Naive thymus-derived CD8-positive, alpha-beta T cell (primary cell): ENCODE measurements around the gene CLTCL1. TPM values are rescaled to one million over a fixed set of nuclear protein-coding genes. Genes with fewer than 3 reads are reported as not detected.
"Not testable (repeated sequence)": the region's sequence is repeated elsewhere in the genome, so short reads cannot be mapped to it uniquely, and the experiment has no call there.

Source experiments
- ATAC-seq, 2 donors: fragments of 150-1000 bp; cut with Tn5 transposase in 1 of 2; sonication (Bioruptor Pico), chemical (Tn5 transposase) in 1 of 2; 1 replicate in 1 of 2; 2 replicates in 1 of 2; pipeline ENCODE4 v1.10.0; 2021; ENCODE audit warnings: mild to moderate bottlenecking in 2 of 2, moderate library complexity in 2 of 2
- POLR2A ChIA-PET: fragments of 350-600 bp; sonication (Branson Sonifier 250); formaldehyde crosslinking; loops from one replicate; lab custom pipeline; 2021; ENCODE audit warnings: antibody characterized with exemption; lab: Charles Lee
- DNase-seq, 10 donors: peaks; one replicate each; pipeline versions ENCODE4 v3.0.0 to v3.0.0-alpha.2; 2020 to 2022
- H3K27ac Mint-ChIP-seq, 10 donors: one replicate each; pipeline ENCODE4 v1.8.0; 2020 to 2022; ENCODE audit warnings: mild to moderate bottlenecking in 10 of 10, mixed read lengths in 10 of 10, moderate library complexity in 4 of 10, inconsistent platforms in 1 of 10
- H3K27me3 Mint-ChIP-seq, 5 donors: one replicate each; pipeline ENCODE4 v1.8.0; 2021 to 2022; ENCODE audit warnings: mixed read lengths in 5 of 5
- H3K36me3 Mint-ChIP-seq, 3 donors: one replicate each; pipeline ENCODE4 v1.8.0; 2020 to 2022; ENCODE audit warnings: mixed read lengths in 3 of 3, mild to moderate bottlenecking in 2 of 3, inconsistent platforms in 1 of 3
- H3K4me1 Mint-ChIP-seq, 4 donors: one replicate each; pipeline ENCODE4 v1.8.0; 2021 to 2022; ENCODE audit warnings: mixed read lengths in 4 of 4
- H3K4me3 Mint-ChIP-seq, 10 donors: one replicate each; pipeline ENCODE4 v1.8.0; 2020 to 2022; ENCODE audit warnings: mild to moderate bottlenecking in 10 of 10, mixed read lengths in 10 of 10, moderate library complexity in 6 of 10, inconsistent platforms in 1 of 10
- H3K9me3 Mint-ChIP-seq, 9 donors: one replicate each; pipeline ENCODE4 v1.8.0; 2020 to 2022; ENCODE audit warnings: mixed read lengths in 9 of 9, mild to moderate bottlenecking in 3 of 9, inconsistent platforms in 1 of 9, moderate library complexity in 1 of 9
- polyA plus RNA-seq, 3 donors: library from polyadenylated mRNA; unstranded; fragments of 300-500 nt; fragmentation: Illumina TruSeq; gene quantifications; one replicate each; pipeline ENCODE4 v1.2.3, GENCODE V29; 2021
- total RNA-seq, 8 experiments: library from RNA in 2 of 8; stranded (reverse) in 2 of 8; gene quantifications; one replicate each; pipeline ENCODE4 v1.2.3 and lab custom pipeline; 2021 to 2026

CLTCL1 gene
- total and polyA plus RNA-seq, 5 experiments from 2014 or later = 0.07 to 2.3 (median 0.61) TPM

DNA sequence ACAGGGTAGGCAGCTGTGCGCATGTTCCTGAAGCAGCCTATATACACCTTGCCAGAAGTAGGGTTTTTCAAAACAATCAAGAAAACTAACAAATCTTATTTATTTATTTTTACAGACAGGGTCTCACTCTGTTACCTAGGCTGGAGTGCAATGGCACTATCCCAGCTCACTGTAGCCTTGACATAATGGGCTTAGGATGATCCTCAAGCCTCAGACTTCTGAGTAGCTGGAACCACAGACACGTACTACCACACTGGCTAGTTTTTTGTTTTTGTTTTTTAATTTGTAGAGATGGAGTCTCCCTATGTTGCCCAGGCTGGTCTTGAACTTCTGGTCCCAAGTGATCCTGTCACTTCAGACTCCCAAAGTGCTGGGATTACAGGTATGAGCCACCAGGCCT, 25.7 kb downstream of the CLTCL1 start:
- H3K9me3 Mint-ChIP-seq = peaks cover 0 to 27% (median 14%) of the 10 kb centered on the region in 9 donors
- peaks cover 0 to 5% (median 0%) of the 10 kb centered on the region in 5 donors for H3K27me3 Mint-ChIP-seq
- peaks cover under 1 to 2% (median 1%) of the 10 kb centered on the region in 4 donors for H3K4me1 Mint-ChIP-seq
- peaks cover 2 to 18% (median 15%) of the 10 kb centered on the region in 3 donors for H3K36me3 Mint-ChIP-seq
- DNase-seq (no peak), ATAC-seq (no peak)
- POLR2A ChIA-PET = no interaction called here
- H3K4me3 Mint-ChIP-seq = no peak overlapping the region
- peak overlapping the region in 1 of 10 donors; percentile 3 for H3K27ac Mint-ChIP-seq

DNA sequence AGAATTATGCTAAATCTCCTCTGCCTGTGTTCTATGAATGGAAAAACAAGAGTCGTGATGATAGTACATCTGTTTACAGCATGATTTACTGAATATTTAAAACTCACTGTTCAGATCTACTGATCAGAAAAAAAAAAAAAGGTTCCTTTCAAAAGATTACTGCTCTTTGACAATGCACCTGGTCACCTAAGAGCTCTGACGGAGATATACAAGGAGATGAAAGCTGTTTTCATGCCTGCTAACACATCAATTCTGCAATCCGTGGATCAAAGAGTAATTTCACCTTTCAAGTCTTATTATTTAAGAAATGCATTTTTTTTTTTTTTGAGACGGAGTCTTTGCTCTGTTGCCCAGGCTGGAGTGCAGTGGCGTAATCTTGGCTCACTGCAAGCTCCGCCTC, 30.7 kb downstream of the CLTCL1 start:
- peak in 2 of 10 donors; percentile 18 to 45 for DNase-seq
- Mint-ChIP-seq H3K4me1 (peaks cover 7 to 17% (median 16%) of the 10 kb centered on the region in 4 donors), H3K27ac (peak overlapping the region in 2 of 10 donors; percentile 6 to 55), H3K9me3 (peaks cover 0 to 7% (median 1%) of the 10 kb centered on the region in 9 donors), H3K4me3 (peak overlapping the region in 6 of 10 donors; percentile 20 to 76 (median 52)), H3K36me3 (peaks cover 0 to 12% (median 7%) of the 10 kb centered on the region in 3 donors), H3K27me3 (no peaks in the 10 kb centered on the region)
- POLR2A ChIA-PET = no interaction called here
- peak in 1 of 2 donors; percentile 73 for ATAC-seq

DNA sequence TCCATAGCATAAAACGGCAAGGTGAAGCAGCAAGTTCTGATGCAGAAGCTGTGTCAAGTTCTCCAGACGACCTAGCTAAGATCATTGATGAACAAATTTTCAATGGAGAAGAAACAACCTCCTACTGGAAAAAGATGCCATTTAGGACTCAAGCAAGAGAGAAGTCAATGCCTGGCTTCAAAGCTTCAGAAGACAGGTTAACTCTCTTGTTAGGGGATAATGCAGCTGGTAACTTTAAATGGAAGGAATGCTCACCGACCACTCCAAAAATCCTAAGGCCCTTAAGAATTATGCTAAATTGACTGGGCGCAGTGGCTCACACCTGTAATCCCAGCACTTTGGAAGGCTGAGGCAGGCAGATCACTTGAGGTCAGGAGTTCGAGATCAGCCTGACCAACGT, 31.3 kb downstream of the CLTCL1 start:
- DNase-seq = no peak
- no peaks in the 10 kb centered on the region for H3K27me3 Mint-ChIP-seq
- H3K4me1 Mint-ChIP-seq = peaks cover 7 to 17% (median 16%) of the 10 kb centered on the region in 4 donors
- peak overlapping the region in 8 of 10 donors; percentile 63 to 76 (median 74) for H3K4me3 Mint-ChIP-seq
- H3K27ac Mint-ChIP-seq = peak overlapping the region in 6 of 10 donors; percentile 67 to 89 (median 76)
- peaks cover 0 to 2% (median 0%) of the 10 kb centered on the region in 9 donors for H3K9me3 Mint-ChIP-seq
- POLR2A ChIA-PET = no interaction called here
- peaks cover 0 to 11% (median 8%) of the 10 kb centered on the region in 3 donors for H3K36me3 Mint-ChIP-seq
- ATAC-seq = no peak

DNA sequence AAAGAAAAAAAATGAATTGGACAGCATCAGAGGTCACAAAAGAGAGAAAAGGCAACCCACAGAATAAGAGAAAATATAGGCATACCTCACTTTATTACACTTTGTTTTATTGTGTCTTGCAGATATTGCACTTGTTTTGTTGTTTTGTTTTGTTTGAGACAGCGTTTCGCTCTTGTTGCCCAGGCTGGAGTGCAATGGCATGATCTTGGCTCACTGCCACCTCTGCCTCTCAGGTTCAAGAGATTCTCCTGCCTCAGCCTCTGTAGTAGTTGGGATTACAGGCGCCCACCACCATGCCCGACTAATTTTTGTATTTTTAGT, 32.6 kb downstream of the CLTCL1 start:
- ATAC-seq, H3K4me3 Mint-ChIP-seq, DNase-seq, H3K9me3 Mint-ChIP-seq, POLR2A ChIA-PET, H3K27me3 Mint-ChIP-seq: not testable (repeated sequence)
- peaks cover 0 to 11% (median 10%) of the 10 kb centered on the region in 3 donors for H3K36me3 Mint-ChIP-seq
- H3K4me1 Mint-ChIP-seq = peaks cover 7 to 17% (median 16%) of the 10 kb centered on the region in 4 donors
- H3K27ac Mint-ChIP-seq = peak overlapping the region in 3 of 10 donors; percentile 3 to 62 (median 60)

DNA sequence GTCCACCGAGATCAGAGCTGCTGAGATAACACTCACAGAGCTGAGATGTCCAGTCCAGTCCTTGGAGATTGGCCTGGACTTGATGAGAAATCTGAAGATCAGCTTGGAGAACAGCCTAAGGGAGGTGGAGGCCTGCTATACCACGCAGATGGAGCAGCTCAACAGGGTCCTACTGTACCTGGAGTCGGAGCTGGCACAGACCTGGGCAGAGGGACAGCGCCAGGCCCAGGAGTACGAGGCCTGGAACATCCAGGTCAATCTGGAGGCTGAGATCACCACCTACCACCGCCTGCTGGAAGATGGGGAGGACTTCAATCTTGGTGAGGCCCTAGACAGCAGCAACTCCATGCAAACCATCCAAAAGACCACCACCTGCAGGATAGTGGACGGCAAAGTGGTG, 33.1 kb downstream of the CLTCL1 start:
- Mint-ChIP-seq H3K27ac (no peak overlapping the region), H3K4me1 (peaks cover 7 to 17% (median 16%) of the 10 kb centered on the region in 4 donors), H3K9me3 (peaks cover 0 to 4% (median 0%) of the 10 kb centered on the region in 9 donors), H3K4me3 (no peak overlapping the region), H3K36me3 (peaks cover 0 to 11% (median 10%) of the 10 kb centered on the region in 3 donors), H3K27me3 (peaks cover 0 to 2% (median 0%) of the 10 kb centered on the region in 5 donors)
- DNase-seq = no peak
- POLR2A ChIA-PET = no interaction called here
- no peak for ATAC-seq

DNA sequence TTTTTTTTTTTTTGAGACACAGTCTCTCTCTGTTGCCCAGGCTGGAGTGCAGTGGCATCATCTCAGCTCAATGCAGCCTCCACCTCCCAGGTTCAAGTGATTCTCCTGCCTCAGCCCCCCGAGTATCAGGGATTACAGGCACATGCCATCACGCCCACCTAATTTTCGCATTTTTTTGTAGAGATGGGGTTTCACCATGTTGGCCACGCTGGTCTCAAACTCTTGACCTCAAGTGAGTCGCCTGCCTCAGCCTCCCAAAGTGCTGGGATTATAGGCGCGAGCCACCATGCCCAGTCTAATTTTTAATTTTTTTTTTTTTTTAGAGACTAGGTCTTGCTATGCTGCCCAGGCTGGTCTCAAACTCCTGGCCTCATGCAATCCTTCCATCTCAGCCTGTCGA, 35.2 kb downstream of the CLTCL1 start:
- H3K27ac Mint-ChIP-seq = peak overlapping the region in 1 of 10 donors; percentile 61
- peaks cover 7 to 17% (median 16%) of the 10 kb centered on the region in 4 donors for H3K4me1 Mint-ChIP-seq
- H3K4me3 Mint-ChIP-seq, DNase-seq, H3K9me3 Mint-ChIP-seq, ATAC-seq: not testable (repeated sequence)
- H3K27me3 Mint-ChIP-seq = peaks cover 2 to 14% (median 4%) of the 10 kb centered on the region in 5 donors
- peaks cover 0 to 11% (median 10%) of the 10 kb centered on the region in 3 donors for H3K36me3 Mint-ChIP-seq
- POLR2A ChIA-PET = interaction anchor here (0.7 kb wide), 1 partner anchor 387 kb away, joined by 3 read pairs; no protein-coding TSS in a partner anchor

DNA sequence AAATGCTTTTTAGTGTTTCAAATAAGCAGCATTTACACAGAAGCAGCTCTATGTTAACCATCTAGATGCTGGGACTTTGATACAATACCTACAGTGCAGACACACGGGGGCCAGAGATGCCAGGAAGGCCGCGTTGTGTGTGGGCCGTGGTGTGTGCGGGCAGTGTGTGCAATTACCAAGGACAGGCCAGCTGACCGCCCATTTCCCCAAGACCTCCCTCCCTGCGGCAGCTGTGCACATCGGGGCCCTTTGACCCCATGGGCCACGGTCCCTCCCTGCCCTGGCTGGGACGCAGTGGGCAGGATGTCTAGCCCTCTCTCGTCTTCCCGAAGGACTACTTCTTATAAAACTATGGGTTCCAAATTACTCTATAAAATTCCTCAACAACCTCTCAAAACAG, 38.4 kb downstream of the CLTCL1 start:
- DNase-seq (no peak), ATAC-seq (no peak)
- H3K27ac Mint-ChIP-seq = no peak overlapping the region
- no peaks in the 10 kb centered on the region for H3K4me1 Mint-ChIP-seq
- no peak overlapping the region for H3K4me3 Mint-ChIP-seq
- peaks cover 2 to 14% (median 5%) of the 10 kb centered on the region in 5 donors for H3K27me3 Mint-ChIP-seq
- POLR2A ChIA-PET = interaction anchor here (0.7 kb wide), 1 partner anchor 121 kb away, joined by 4 read pairs; no protein-coding TSS in a partner anchor
- peaks cover 0 to 2% (median 0%) of the 10 kb centered on the region in 9 donors for H3K9me3 Mint-ChIP-seq
- H3K36me3 Mint-ChIP-seq = peaks cover 0 to 4% (median 0%) of the 10 kb centered on the region in 3 donors

DNA sequence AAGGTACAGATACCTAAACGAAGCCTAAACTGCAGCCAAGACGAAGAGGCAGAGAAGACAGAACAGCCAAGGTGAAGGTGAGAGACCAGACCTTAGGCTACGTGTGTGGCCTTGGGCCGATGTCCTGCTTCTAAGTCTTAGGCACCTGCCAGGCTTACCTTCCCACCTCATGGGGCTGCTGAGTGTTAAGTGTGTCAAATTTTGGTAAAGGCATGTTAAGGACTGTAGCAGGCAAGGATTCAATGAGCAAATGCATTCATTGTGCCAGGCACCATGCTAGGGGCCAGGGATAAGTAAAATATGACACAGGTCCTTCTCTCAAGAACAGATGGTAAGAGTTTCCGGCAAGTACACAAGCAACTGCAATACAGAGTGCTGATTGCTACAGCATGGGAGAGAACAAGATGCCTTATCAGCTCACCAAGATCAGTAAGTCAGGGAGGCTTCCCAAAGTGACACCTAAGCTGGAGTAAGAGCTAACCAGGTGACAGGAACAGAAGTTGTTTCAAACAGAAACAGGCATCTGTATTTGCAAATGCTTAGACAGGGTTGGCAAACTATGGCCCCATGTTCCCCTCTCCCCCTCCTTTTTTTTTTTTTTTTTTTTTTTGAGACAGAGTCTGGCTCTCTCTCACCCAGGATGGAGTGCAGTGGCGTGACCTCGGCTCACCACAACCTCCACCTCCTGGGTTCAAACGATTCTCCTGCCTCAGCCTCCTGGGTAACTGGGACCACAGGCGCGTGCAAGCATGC, 46.7 kb downstream of the CLTCL1 start:
- Mint-ChIP-seq H3K27ac (no peak overlapping the region), H3K9me3 (no peaks in the 10 kb centered on the region), H3K4me3 (no peak overlapping the region), H3K4me1 (no peaks in the 10 kb centered on the region), H3K27me3 (peaks cover 0 to 3% (median 0%) of the 10 kb centered on the region in 5 donors), H3K36me3 (no peaks in the 10 kb centered on the region)
- ATAC-seq (no peak), DNase-seq (no peak)
- POLR2A ChIA-PET = interaction anchor here (0.7 kb wide), 1 partner anchor 104 kb away, joined by 7 read pairs; no protein-coding TSS in a partner anchor

DNA sequence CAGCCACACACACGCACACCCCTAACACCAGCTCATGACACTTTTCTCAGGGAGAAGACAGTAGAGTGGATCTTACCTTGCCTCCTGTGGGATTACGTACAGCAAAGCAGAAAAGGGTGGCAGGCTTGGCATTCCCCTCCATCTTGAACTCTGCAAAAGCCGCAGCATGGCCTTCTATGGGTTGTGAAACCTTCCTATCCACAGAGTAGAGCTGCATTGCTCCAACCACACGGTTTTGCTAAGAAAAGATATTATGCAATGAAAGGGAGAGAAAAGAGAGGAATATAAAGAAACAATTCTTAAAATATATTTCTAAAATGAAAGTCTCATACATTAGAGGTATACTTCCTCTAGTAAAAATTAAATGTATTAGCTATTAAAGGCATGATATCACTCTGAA, 48.8 kb downstream of the CLTCL1 start:
- POLR2A ChIA-PET = no interaction called here
- H3K27me3 Mint-ChIP-seq = no peaks in the 10 kb centered on the region
- H3K36me3 Mint-ChIP-seq = no peaks in the 10 kb centered on the region
- no peaks in the 10 kb centered on the region for H3K9me3 Mint-ChIP-seq
- DNase-seq (no peak), ATAC-seq (no peak)
- H3K4me3 Mint-ChIP-seq = no peak overlapping the region
- peaks cover 0 to 1% (median 0%) of the 10 kb centered on the region in 4 donors for H3K4me1 Mint-ChIP-seq
- no peak overlapping the region for H3K27ac Mint-ChIP-seq

DNA sequence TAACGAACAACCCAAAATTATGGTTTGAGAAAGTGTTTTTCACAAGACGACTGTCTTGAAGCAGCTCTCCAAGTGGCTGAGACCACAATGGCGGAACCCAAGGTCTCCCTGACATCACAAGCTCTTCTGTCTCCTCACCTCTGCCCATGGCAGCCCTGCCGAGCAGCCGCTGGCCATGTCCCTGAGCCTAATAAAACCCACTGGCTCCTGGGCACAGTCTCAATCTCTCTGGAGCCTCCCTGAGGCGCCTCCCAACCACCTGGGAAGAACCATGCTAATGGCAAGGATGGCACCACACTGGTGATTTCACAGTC, 50.0 kb downstream of the CLTCL1 start:
- Mint-ChIP-seq H3K4me1 (peaks cover 0 to 1% (median 0%) of the 10 kb centered on the region in 4 donors), H3K9me3 (no peaks in the 10 kb centered on the region), H3K27me3 (peaks cover 0 to 2% (median 0%) of the 10 kb centered on the region in 5 donors), H3K36me3 (no peaks in the 10 kb centered on the region), H3K27ac (no peak overlapping the region), H3K4me3 (no peak overlapping the region)
- no peak for DNase-seq
- POLR2A ChIA-PET = no interaction called here
- no peak for ATAC-seq

DNA sequence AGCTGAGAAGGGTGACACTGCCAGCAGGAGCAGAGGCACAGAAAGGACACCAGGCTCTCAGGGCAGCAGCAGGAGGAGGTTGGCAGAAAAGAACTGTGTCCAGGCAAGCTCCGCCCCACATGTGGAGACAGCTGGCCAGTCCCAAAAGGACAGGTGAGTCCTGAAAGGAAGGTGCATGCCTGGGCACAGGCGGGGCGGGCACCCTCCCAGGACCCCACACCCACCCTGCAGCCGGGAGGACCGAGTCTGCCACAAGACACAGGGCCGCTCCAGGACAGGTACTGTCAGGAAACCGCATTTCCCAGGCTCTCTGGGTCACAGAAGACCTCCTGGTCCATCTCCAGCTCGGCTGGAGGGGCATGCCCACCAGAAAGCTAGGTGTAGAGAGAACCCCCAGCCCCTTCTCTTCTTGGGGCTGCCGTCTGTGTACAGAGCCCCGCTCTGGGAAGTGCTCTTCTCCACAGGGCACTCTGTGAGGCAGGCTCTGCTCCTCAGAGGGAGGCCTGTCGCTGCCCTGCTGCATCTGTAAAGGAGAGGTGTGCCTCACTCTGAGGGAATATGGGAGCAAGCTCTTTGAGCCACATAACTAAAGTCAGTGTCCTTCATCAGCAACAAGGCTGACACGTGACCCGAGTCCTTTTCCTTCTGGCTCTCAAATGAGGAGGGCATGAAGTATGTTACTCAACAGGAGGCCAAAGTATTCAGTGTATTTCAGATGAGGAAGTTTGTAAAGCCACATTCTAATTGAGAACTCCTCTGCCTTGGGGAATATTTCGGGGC, 50.5 kb downstream of the CLTCL1 start:
- Mint-ChIP-seq H3K9me3 (no peaks in the 10 kb centered on the region), H3K36me3 (no peaks in the 10 kb centered on the region), H3K4me1 (peaks cover 0 to 1% (median 0%) of the 10 kb centered on the region in 4 donors), H3K27me3 (peaks cover 0 to 2% (median 0%) of the 10 kb centered on the region in 5 donors), H3K4me3 (no peak overlapping the region), H3K27ac (no peak overlapping the region)
- POLR2A ChIA-PET = no interaction called here
- ATAC-seq (no peak), DNase-seq (no peak)

DNA sequence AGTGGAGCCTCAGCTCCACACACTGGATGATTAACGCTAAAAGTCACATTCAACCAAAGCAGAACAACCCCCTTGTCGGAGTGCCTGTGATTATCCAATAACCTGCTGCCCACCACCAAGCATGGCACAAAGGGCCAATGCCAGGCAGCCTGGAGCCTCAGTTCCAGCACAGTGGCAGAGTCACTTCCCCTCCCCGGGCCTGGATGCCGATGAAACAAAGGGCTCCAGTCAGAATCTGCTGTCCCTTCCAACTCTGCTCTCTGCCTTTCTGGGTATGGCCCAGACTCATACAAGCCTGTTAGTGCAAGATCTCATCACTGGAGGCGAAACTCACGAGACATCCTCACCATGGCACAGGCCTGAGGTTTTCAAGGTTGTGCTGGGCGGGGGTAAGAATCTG, 52.1 kb downstream of the CLTCL1 start:
- ATAC-seq = no peak
- H3K4me3 Mint-ChIP-seq = no peak overlapping the region
- H3K27me3 Mint-ChIP-seq = peaks cover 4 to 10% (median 5%) of the 10 kb centered on the region in 5 donors
- DNase-seq = no peak
- no peaks in the 10 kb centered on the region for H3K9me3 Mint-ChIP-seq
- H3K36me3 Mint-ChIP-seq = no peaks in the 10 kb centered on the region
- peaks cover 0 to 1% (median 0%) of the 10 kb centered on the region in 4 donors for H3K4me1 Mint-ChIP-seq
- POLR2A ChIA-PET = no interaction called here
- H3K27ac Mint-ChIP-seq = no peak overlapping the region
